Karpas-422 (cell line): ENCODE data around the gene ABHD4. TPM values are rescaled to one million over a fixed set of nuclear protein-coding genes. Genes with fewer than 3 reads are reported as not detected.

Experiments used
- DNase-seq: peaks from one replicate; pipeline ENCODE4 v3.0.0-alpha.2; 2015
- H2AFZ ChIP-seq: fragments of 200-600 bp; sonication (generic); 2 replicates; pipeline ENCODE4 v1.6.1; 2014; ENCODE audit warnings: antibody characterized with exemption, low read length, mixed read lengths
- H3K27ac ChIP-seq: fragments of 200-600 bp; sonication (generic); 2 replicates; pipeline ENCODE4 v1.5.1; 2014; ENCODE audit warnings: mild to moderate bottlenecking, low read length, moderate library complexity
- H3K27me3 ChIP-seq: fragments of 200-600 bp; sonication (generic); 2 replicates; pipeline ENCODE4 v1.6.1; 2014; ENCODE audit warnings: low read length, mixed read lengths
- H3K36me3 ChIP-seq: fragments of 200-600 bp; sonication (generic); 2 replicates; pipeline ENCODE4 v1.6.1; 2014; ENCODE audit warnings: low read length, mixed read lengths; ENCODE audit not compliant: insufficient read depth
- H3K4me1 ChIP-seq: fragments of 200-600 bp; sonication (generic); 2 replicates; pipeline ENCODE4 v1.6.1; 2014; ENCODE audit warnings: mild to moderate bottlenecking, low read length, mixed read lengths
- H3K4me2 ChIP-seq: fragments of 200-600 bp; sonication (generic); 2 replicates; pipeline ENCODE4 v1.6.1; 2014; ENCODE audit warnings: low read length, low read depth, mild to moderate bottlenecking; ENCODE audit not compliant: poor library complexity, severe bottlenecking
- H3K4me3 ChIP-seq: fragments of 200-600 bp; sonication (generic); 2 replicates; pipeline ENCODE4 v1.5.1; 2014; ENCODE audit warnings: mild to moderate bottlenecking, antibody characterized with exemption, low read length, mixed read lengths
- H3K79me2 ChIP-seq: fragments of 200-600 bp; sonication (generic); 2 replicates; pipeline ENCODE4 v1.6.1; 2014; ENCODE audit warnings: mild to moderate bottlenecking, low read length, mixed read lengths
- H3K9ac ChIP-seq: fragments of 200-600 bp; sonication (generic); 2 replicates; pipeline ENCODE4 v1.6.0; 2014; ENCODE audit warnings: low read length
- H3K9me2 ChIP-seq: fragments of 200-600 bp; sonication (generic), shearing (Covaris generic); replicated peaks from 2 replicates; pipeline ENCODE4 v1.6.0; 2014; ENCODE audit warnings: mild to moderate bottlenecking, low read length, moderate library complexity; ENCODE audit not compliant: insufficient read depth
- H3K9me3 ChIP-seq: fragments of 300-700, 200-600 bp; sonication (generic); 2 replicates; pipeline ENCODE4 v1.6.1; 2014; ENCODE audit warnings: low read length, mixed read lengths
- H4K20me1 ChIP-seq: fragments of 200-600 bp; sonication (generic); 2 replicates; pipeline ENCODE4 v1.6.1; 2014; ENCODE audit warnings: mild to moderate bottlenecking, antibody characterized with exemption, low read length, low read depth; ENCODE audit not compliant: insufficient read depth
- total RNA-seq: library from RNA; depleted of rRNA; stranded (reverse); fragments of >200 nt; shearing (Covaris generic); gene quantifications from 2 replicates; pipeline ENCODE4 v1.2.3, GENCODE V29; 2014; ENCODE audit warnings: low replicate concordance; rRNA removed

Gene ABHD4, protein sequence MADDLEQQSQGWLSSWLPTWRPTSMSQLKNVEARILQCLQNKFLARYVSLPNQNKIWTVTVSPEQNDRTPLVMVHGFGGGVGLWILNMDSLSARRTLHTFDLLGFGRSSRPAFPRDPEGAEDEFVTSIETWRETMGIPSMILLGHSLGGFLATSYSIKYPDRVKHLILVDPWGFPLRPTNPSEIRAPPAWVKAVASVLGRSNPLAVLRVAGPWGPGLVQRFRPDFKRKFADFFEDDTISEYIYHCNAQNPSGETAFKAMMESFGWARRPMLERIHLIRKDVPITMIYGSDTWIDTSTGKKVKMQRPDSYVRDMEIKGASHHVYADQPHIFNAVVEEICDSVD
- 3.8 and 6.1 TPM in 2 replicates for total RNA-seq

DNA sequence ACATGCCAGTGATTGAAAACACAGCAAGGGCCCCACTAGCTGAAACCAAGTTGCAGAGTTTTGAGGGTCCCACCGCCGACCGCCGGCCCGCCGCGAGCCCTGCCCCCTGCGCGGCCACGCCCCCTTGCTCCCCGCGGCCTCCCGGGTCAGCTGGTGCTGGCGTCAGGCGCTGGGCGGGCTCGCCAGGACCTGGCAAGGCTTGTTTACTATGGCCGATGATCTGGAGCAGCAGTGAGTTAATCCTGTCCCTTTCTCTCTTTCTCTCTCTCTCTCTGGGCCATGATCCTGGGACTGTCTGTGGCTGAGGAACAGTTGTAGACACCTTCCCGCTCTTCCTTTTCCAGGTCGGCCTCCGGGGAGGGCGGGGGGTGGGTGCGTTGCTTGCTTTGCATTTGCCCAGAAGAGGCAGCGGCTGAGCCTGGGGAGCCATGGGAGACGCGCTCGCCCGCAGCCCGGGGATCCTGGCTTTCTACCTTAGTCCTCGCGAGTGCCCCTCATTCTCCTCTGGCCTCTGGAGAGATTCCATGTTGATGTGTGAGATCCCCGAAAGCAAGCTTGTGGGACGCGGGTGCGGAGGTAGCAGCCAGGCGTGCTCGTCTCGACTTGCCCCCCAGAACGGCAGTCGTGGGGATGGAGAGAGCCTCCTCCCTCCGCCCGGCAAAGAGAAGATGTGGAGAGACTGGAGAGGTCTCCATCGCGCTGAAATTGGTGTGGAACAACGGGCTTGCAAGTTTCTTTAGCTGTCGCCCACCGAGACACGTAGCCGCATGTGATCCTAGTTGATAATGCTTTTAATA lies at the start of gene ABHD4:
ABHD4 (plus strand) TSS at position 202 of the 797 bp plus-strand sequence; CDS start at position 209, 7 bp downstream.
- no peaks in the 10 kb centered on the region for H3K79me2 ChIP-seq
- no peaks in the 10 kb centered on the region for H4K20me1 ChIP-seq
- H3K4me1 ChIP-seq: peaks cover 35% of the 10 kb centered on the region
- H2AFZ ChIP-seq: peak within 1 kb of the TSS; percentile 92
- no peaks in the 10 kb centered on the region for H3K27me3 ChIP-seq
- no peak within 1 kb of the TSS for H3K27ac ChIP-seq
- no peaks in the 10 kb centered on the region for H3K9me2 ChIP-seq
- peak within 1 kb of the TSS; percentile 80 for H3K9ac ChIP-seq
- peak within 1 kb of the TSS; percentile 95 for H3K4me2 ChIP-seq
- no peaks in the 10 kb centered on the region for H3K36me3 ChIP-seq
- DNase-seq: peak; percentile 85
- H3K4me3 ChIP-seq: peak within 1 kb of the TSS; percentile 83
- H3K9me3 ChIP-seq: no peaks in the 10 kb centered on the region

DNA sequence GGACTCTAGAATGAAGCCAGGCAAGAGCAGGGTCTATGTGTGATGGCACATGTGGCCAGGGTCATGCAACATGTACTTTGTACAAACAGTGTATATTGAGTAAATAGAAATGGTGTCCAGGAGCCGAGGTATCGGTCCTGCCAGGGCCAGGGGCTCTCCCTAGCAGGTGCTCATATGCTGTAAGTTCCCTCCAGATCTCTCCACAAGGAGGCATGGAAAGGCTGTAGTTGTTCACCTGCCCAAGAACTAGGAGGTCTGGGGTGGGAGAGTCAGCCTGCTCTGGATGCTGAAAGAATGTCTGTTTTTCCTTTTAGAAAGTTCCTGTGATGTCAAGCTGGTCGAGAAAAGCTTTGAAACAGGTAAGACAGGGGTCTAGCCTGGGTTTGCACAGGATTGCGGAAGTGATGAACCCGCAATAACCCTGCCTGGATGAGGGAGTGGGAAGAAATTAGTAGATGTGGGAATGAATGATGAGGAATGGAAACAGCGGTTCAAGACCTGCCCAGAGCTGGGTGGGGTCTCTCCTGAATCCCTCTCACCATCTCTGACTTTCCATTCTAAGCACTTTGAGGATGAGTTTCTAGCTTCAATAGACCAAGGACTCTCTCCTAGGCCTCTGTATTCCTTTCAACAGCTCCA lies 48.7 kb upstream of the ABHD4 start:
- Histone ChIP-seq H3K9me2 (no peaks in the 10 kb centered on the region), H3K4me1 (peaks cover 38% of the 10 kb centered on the region), H3K4me3 (no peak overlapping the region), H3K4me2 (no peak overlapping the region), H3K27ac (peak overlapping the region; percentile 43), H3K27me3 (no peaks in the 10 kb centered on the region), H3K9ac (peak overlapping the region; percentile 13), H3K79me2 (no peaks in the 10 kb centered on the region), H3K36me3 (no peaks in the 10 kb centered on the region), H2AFZ (no peak overlapping the region), H3K9me3 (no peaks in the 10 kb centered on the region), H4K20me1 (no peaks in the 10 kb centered on the region)
- DNase-seq: no peak

DNA sequence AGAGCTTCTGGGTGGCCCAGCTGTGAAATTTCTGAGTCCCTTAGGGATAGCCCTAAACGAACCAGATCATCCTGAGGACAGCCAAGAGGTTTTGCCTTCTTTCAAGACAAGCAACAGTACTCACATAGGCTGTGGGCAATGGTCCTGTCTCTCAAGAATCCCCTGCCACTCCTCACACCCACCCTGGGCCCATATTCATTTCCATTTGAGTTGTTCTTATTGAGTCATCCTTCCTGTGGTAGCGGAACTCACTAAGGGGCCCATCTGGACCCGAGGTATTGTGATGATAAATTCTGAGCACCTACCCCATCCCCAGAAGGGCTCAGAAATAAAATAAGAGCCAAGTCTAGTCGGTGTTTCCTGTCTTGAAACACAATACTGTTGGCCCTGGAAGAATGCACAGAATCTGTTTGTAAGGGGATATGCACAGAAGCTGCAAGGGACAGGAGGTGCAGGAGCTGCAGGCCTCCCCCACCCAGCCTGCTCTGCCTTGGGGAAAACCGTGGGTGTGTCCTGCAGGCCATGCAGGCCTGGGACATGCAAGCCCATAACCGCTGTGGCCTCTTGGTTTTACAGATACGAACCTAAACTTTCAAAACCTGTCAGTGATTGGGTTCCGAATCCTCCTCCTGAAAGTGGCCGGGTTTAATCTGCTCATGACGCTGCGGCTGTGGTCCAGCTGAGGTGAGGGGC lies 48.0 kb upstream of the ABHD4 start:
- DNase-seq: peak; percentile 75
- no peak overlapping the region for H3K4me3 ChIP-seq
- peak overlapping the region; percentile 13 for H3K9ac ChIP-seq
- no peaks in the 10 kb centered on the region for H3K79me2 ChIP-seq
- no peaks in the 10 kb centered on the region for H4K20me1 ChIP-seq
- no peaks in the 10 kb centered on the region for H3K9me2 ChIP-seq
- H3K4me2 ChIP-seq: peak overlapping the region; percentile 1
- H3K27me3 ChIP-seq: no peaks in the 10 kb centered on the region
- peaks cover 31% of the 10 kb centered on the region for H3K4me1 ChIP-seq
- no peaks in the 10 kb centered on the region for H3K36me3 ChIP-seq
- peak overlapping the region; percentile 43 for H3K27ac ChIP-seq
- H3K9me3 ChIP-seq: no peaks in the 10 kb centered on the region
- H2AFZ ChIP-seq: no peak overlapping the region; the same call in 1 of the 2 replicates

DNA sequence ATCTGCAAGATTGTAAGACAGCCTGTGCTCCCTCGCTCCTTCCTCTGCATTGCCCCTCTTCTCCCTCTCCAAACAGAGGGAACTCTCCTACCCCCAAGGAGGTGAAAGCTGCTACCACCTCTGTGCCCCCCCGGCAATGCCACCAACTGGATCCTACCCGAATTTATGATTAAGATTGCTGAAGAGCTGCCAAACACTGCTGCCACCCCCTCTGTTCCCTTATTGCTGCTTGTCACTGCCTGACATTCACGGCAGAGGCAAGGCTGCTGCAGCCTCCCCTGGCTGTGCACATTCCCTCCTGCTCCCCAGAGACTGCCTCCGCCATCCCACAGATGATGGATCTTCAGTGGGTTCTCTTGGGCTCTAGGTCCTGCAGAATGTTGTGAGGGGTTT lies 46.5 kb upstream of the ABHD4 start:
- Histone ChIP-seq H3K4me1 (peaks cover 38% of the 10 kb centered on the region), H4K20me1 (no peaks in the 10 kb centered on the region), H3K4me3 (no peak overlapping the region), H3K4me2 (no peak overlapping the region), H2AFZ (no peak overlapping the region), H3K9me2 (no peaks in the 10 kb centered on the region), H3K27ac (no peak overlapping the region), H3K9ac (no peak overlapping the region), H3K36me3 (no peaks in the 10 kb centered on the region), H3K27me3 (no peaks in the 10 kb centered on the region), H3K9me3 (no peaks in the 10 kb centered on the region), H3K79me2 (no peaks in the 10 kb centered on the region)
- DNase-seq: no peak

DNA sequence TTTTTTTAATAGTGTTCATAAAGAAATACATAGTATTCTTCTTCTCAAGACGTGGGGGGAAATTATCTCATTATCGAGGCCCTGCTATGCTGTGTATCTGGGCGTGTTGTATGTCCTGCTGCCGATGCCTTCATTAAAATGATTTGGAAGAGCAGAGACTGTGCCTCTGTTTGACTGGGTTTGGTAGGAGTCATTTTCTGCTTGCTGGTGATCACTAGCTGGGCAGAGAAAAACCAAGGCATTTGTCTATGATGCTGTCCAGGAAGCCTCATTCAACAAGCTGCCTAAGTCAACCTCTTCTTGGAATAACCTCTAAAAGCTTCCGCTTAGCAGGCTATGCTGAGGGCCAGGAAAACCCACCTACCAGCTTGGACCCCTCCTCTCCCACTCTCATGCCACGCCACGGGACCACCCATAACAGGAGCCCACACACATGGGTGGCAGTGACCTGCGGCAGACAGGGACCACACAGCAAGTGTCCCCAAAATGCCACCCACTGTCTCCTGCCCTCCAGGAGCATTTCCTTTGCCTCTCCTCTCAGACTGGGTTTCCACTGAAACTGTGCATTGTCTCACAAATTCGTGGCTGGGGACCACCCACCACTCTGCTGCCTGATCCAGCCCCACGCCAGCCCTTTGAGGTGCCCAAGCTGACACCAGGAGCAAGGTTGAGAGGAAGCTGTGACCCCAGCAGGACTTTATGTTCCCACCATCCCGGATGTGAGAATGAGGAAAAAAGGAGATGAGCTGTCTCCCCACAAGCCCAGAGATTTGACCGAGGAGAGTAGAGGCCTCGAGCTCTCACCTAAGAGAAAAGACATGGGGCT lies 45.9 kb upstream of the ABHD4 start:
- Histone ChIP-seq H3K4me3 (no peak overlapping the region), H3K27ac (no peak overlapping the region), H3K9me2 (no peaks in the 10 kb centered on the region), H3K9ac (no peak overlapping the region), H2AFZ (no peak overlapping the region), H3K4me1 (peaks cover 44% of the 10 kb centered on the region), H3K4me2 (no peak overlapping the region), H4K20me1 (no peaks in the 10 kb centered on the region), H3K79me2 (no peaks in the 10 kb centered on the region), H3K9me3 (no peaks in the 10 kb centered on the region), H3K27me3 (no peaks in the 10 kb centered on the region), H3K36me3 (no peaks in the 10 kb centered on the region)
- DNase-seq: no peak

DNA sequence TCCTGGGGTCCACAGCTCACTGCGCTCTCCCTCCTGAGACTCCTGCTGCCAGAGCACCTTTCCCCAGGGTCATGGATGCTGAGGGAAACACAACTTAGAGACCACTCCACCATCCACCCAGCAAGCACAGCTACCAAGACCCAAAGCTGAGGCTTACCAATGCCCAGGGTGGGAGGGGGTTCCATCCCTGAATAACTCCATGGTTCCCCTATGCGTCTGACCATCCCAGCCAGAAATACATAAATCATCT lies 45.3 kb upstream of the ABHD4 start:
- H3K79me2 ChIP-seq: no peaks in the 10 kb centered on the region
- no peak overlapping the region for H3K4me3 ChIP-seq
- no peaks in the 10 kb centered on the region for H3K9me3 ChIP-seq
- H3K27ac ChIP-seq: no peak overlapping the region
- DNase-seq: no peak
- peaks cover 50% of the 10 kb centered on the region for H3K4me1 ChIP-seq
- no peak overlapping the region for H2AFZ ChIP-seq
- H3K9ac ChIP-seq: no peak overlapping the region
- no peaks in the 10 kb centered on the region for H3K9me2 ChIP-seq
- H3K27me3 ChIP-seq: no peaks in the 10 kb centered on the region
- H3K4me2 ChIP-seq: no peak overlapping the region
- no peaks in the 10 kb centered on the region for H4K20me1 ChIP-seq
- H3K36me3 ChIP-seq: no peaks in the 10 kb centered on the region

DNA sequence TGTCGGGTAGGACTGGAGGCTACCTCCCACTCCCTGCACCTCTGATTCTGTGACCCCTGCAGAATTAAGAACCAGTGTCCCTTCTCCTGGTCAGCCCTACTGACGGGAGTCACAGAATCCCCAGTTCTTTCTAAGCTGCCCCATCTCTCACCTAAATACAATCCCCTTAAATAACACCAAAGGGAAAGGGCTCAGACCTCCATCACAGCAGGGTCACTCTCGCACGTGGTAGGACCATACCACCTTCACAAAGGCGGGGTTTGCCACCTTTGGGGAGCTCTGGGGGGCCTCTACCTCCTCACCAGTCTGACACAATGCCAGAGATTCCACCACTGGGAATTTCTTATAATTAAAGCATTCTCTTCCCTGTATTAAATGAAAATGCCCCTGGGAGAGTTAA lies 44.7 kb upstream of the ABHD4 start:
- Histone ChIP-seq H3K27me3 (no peaks in the 10 kb centered on the region), H3K4me2 (no peak overlapping the region), H3K9ac (no peak overlapping the region), H3K27ac (no peak overlapping the region), H2AFZ (no peak overlapping the region), H4K20me1 (no peaks in the 10 kb centered on the region), H3K4me3 (no peak overlapping the region), H3K79me2 (no peaks in the 10 kb centered on the region), H3K4me1 (peaks cover 56% of the 10 kb centered on the region), H3K9me3 (no peaks in the 10 kb centered on the region), H3K36me3 (no peaks in the 10 kb centered on the region), H3K9me2 (no peaks in the 10 kb centered on the region)
- DNase-seq: no peak
